WTC11 (cell line): ENCODE data around the gene SEC61A1. TPM values are rescaled to one million over a fixed set of nuclear protein-coding genes. Genes with fewer than 3 reads are reported as not detected.

Source experiments
- ATAC-seq: fragments of 200-7000 bp; cut with Tn5 transposase; 2 replicates; pipeline ENCODE4 v1.10.0; 2021; ENCODE audit warnings: mild to moderate bottlenecking, moderate library complexity
- CTCF ChIA-PET: fragments of 300-600 bp; sonication (Branson Sonifier 250); formaldehyde crosslinking; loops from one replicate; lab custom pipeline; 2021; ENCODE audit warnings: antibody characterized with exemption; lab: Charles Lee
- POLR2A ChIA-PET: fragments of 350-600 bp; sonication (Branson Sonifier 250); formaldehyde crosslinking; loops from one replicate; lab custom pipeline; 2021; ENCODE audit warnings: antibody characterized with exemption; lab: Charles Lee
- DNase-seq: peaks from one replicate; pipeline ENCODE4 v3.0.0; 2021; ENCODE audit warnings: low spot score
- H3K27ac Mint-ChIP-seq: 2 replicates; pipeline ENCODE4 v1.8.0; 2021; ENCODE audit warnings: mixed read lengths
- H3K27me3 Mint-ChIP-seq: 2 replicates; pipeline ENCODE4 v1.8.0; 2021; ENCODE audit warnings: low read depth, mild to moderate bottlenecking, moderate library complexity, mixed read lengths
- H3K36me3 Mint-ChIP-seq: 2 replicates; pipeline ENCODE4 v1.8.0; 2021; ENCODE audit warnings: mixed read lengths
- H3K4me1 Mint-ChIP-seq: 2 replicates; pipeline ENCODE4 v1.8.0; 2022; ENCODE audit warnings: mixed read lengths
- H3K4me3 Mint-ChIP-seq: 2 replicates; pipeline ENCODE4 v1.8.0; 2021; ENCODE audit warnings: mild to moderate bottlenecking, moderate library complexity, mixed read lengths
- H3K9me3 Mint-ChIP-seq: 2 replicates; pipeline ENCODE4 v1.8.0; 2021; ENCODE audit warnings: mixed read lengths
- FOXJ3 ChIP-seq: sonication (generic); formaldehyde crosslinking; IDR thresholded peaks from 2 replicates; pipeline ENCODE4 v1.9.0; 2021; ENCODE audit warnings: missing genetic modification reagents, mild to moderate bottlenecking, borderline replicate concordance
- NR2C2 ChIP-seq: sonication (generic); formaldehyde crosslinking; IDR thresholded peaks from 2 replicates; pipeline ENCODE4 v1.8.0; 2022; ENCODE audit warnings: mild to moderate bottlenecking, missing genetic modification reagents
- NR3C1 ChIP-seq: sonication (generic); formaldehyde crosslinking; conservative IDR thresholded peaks from 2 replicates; pipeline ENCODE4 v1.8.1; 2023; ENCODE audit warnings: low read depth, mild to moderate bottlenecking, missing genetic modification reagents
- TEAD4 ChIP-seq: sonication (generic); formaldehyde crosslinking; IDR thresholded peaks from 2 replicates; pipeline ENCODE4 v1.8.0; 2022; ENCODE audit warnings: mild to moderate bottlenecking, missing genetic modification reagents
- ZNF121 ChIP-seq: sonication (generic); formaldehyde crosslinking; IDR thresholded peaks from 2 replicates; pipeline ENCODE4 v1.8.0; 2023; ENCODE audit warnings: missing genetic modification reagents
- ZNF416 ChIP-seq: fragments of 250-450 bp; sonication (Bioruptor Pico); IDR thresholded peaks from 2 replicates; pipeline ENCODE4 v1.9.0; 2021; ENCODE audit warnings: mild to moderate bottlenecking, inconsistent platforms
- ZNF423 ChIP-seq: fragments of 250-450 bp; sonication (Bioruptor Pico); IDR thresholded peaks from 2 replicates; pipeline ENCODE4 v2.1.2; 2022; ENCODE audit warnings: mild to moderate bottlenecking, moderate library complexity
- total RNA-seq: library from RNA; stranded (reverse); gene quantifications from 3 replicates; pipeline ENCODE4 v1.2.3, GENCODE V29; 2021
- TF ChIP-seq, protein P1 (sequence below): sonication (generic); formaldehyde crosslinking; IDR thresholded peaks from 2 replicates; pipeline ENCODE4 v1.8.1; 2023; ENCODE audit warnings: mild to moderate bottlenecking, missing genetic modification reagents
- TF ChIP-seq, protein P2 (sequence below): sonication (generic); formaldehyde crosslinking; IDR thresholded peaks from 2 replicates; pipeline ENCODE4 v1.8.1; 2022; ENCODE audit warnings: mild to moderate bottlenecking, missing genetic modification reagents, moderate library complexity, borderline replicate concordance
- TF ChIP-seq, protein P3 (sequence below): fragments of 200-600 bp; IDR thresholded peaks from 2 replicates; pipeline ENCODE4 v1.8.0; 2022; ENCODE audit warnings: antibody characterized with exemption
- TF ChIP-seq, protein P4 (sequence below): sonication (generic); formaldehyde crosslinking; IDR thresholded peaks from 2 replicates; pipeline ENCODE4 v1.8.0; 2023; ENCODE audit warnings: mild to moderate bottlenecking, missing genetic modification reagents
- TF ChIP-seq, protein P5 (sequence below): sonication (generic); formaldehyde crosslinking; IDR thresholded peaks from 2 replicates; pipeline ENCODE4 v1.8.0; 2022; ENCODE audit warnings: mild to moderate bottlenecking, missing genetic modification reagents
- TF ChIP-seq, protein P6 (sequence below): sonication (generic); formaldehyde crosslinking; IDR thresholded peaks from 2 replicates; pipeline ENCODE4 v1.8.1; 2023; ENCODE audit warnings: mild to moderate bottlenecking, missing genetic modification reagents, borderline replicate concordance

SEC61A1 gene
- total RNA-seq, 1 experiment from 2014 or later, result 152 TPM

DNA sequence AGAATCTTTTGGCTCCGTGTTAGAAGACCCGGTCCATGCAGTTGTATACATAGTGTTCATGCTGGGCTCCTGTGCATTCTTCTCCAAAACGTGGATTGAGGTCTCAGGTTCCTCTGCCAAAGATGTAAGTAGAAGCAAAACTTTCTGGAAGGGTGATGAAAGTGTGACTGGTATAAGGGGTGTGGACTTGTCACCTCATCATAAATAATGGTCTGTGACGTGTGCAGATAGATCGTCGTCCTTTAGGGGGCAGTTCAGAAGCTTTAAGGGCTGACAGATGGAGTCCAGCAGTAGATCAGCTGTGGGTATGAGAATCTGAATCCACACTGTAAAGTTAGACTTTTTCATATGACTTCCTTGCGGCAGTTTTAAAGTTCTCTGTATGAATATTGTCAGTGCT is 15.3 kb downstream of the SEC61A1 start:
- no peak for TF ChIP-seq NR3C1 (CRISPR knock-in tag)
- no peak for TF ChIP-seq ZNF416 (CRISPR knock-in tag)
- TF ChIP-seq FOXJ3 (CRISPR knock-in tag), result no peak
- TF ChIP-seq TEAD4 (CRISPR knock-in tag), result no peak
- TF ChIP-seq, protein P1, sequence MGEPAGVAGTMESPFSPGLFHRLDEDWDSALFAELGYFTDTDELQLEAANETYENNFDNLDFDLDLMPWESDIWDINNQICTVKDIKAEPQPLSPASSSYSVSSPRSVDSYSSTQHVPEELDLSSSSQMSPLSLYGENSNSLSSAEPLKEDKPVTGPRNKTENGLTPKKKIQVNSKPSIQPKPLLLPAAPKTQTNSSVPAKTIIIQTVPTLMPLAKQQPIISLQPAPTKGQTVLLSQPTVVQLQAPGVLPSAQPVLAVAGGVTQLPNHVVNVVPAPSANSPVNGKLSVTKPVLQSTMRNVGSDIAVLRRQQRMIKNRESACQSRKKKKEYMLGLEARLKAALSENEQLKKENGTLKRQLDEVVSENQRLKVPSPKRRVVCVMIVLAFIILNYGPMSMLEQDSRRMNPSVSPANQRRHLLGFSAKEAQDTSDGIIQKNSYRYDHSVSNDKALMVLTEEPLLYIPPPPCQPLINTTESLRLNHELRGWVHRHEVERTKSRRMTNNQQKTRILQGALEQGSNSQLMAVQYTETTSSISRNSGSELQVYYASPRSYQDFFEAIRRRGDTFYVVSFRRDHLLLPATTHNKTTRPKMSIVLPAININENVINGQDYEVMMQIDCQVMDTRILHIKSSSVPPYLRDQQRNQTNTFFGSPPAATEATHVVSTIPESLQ (CRISPR knock-in tag), result no peak
- TF ChIP-seq, protein P2, sequence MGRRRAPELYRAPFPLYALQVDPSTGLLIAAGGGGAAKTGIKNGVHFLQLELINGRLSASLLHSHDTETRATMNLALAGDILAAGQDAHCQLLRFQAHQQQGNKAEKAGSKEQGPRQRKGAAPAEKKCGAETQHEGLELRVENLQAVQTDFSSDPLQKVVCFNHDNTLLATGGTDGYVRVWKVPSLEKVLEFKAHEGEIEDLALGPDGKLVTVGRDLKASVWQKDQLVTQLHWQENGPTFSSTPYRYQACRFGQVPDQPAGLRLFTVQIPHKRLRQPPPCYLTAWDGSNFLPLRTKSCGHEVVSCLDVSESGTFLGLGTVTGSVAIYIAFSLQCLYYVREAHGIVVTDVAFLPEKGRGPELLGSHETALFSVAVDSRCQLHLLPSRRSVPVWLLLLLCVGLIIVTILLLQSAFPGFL (CRISPR knock-in tag), result no peak
- CTCF ChIA-PET, result interaction anchor here (0.6 to 4.2 kb wide), 4 partner anchors 11 to 293 kb away, joined by 3 to 26 read pairs (median 6); no protein-coding TSS in a partner anchor

DNA sequence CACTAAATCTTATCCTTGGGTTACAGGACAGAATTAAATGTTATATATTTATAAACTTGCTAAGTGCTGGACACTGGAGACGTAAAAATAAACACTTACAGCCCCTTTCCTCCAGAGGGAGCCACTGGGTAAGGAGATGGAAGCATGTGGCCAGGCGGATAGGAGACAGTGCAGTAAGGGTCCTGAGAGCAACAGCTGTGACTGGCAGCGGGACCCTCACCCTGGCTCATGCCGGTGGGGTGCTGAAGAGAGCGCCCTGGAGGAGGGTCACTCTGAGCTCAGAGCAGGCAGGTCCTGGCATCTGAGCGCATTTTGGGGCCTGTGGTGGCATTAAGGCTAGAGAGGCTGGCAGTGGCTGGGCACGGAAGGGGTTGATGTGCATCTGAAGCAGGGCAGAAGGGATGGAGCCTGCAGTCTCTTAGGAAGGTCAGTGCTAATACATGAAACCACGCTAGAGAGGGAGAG is 16.0 kb downstream of the SEC61A1 start:
- ChIA-PET POLR2A (no interaction called here), CTCF (interaction anchor here (0.6 to 4.2 kb wide), 6 partner anchors 11 to 292 kb away, joined by 3 to 26 read pairs (median 4); no protein-coding TSS in a partner anchor)
- Mint-ChIP-seq H3K27ac (peak overlapping the region; percentile 78; the same call in 1 of the 2 replicates), H3K9me3 (no peaks in the 10 kb centered on the region), H3K36me3 (peaks cover 66% of the 10 kb centered on the region), H3K27me3 (no peaks in the 10 kb centered on the region), H3K4me1 (no peaks in the 10 kb centered on the region), H3K4me3 (no peak overlapping the region)
- 0 out of 2 replicates have a peak, but pooled peaks have one; percentile 12 for TF ChIP-seq ZNF121 (CRISPR knock-in tag)
- TF ChIP-seq, protein P3, sequence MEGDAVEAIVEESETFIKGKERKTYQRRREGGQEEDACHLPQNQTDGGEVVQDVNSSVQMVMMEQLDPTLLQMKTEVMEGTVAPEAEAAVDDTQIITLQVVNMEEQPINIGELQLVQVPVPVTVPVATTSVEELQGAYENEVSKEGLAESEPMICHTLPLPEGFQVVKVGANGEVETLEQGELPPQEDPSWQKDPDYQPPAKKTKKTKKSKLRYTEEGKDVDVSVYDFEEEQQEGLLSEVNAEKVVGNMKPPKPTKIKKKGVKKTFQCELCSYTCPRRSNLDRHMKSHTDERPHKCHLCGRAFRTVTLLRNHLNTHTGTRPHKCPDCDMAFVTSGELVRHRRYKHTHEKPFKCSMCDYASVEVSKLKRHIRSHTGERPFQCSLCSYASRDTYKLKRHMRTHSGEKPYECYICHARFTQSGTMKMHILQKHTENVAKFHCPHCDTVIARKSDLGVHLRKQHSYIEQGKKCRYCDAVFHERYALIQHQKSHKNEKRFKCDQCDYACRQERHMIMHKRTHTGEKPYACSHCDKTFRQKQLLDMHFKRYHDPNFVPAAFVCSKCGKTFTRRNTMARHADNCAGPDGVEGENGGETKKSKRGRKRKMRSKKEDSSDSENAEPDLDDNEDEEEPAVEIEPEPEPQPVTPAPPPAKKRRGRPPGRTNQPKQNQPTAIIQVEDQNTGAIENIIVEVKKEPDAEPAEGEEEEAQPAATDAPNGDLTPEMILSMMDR, result peak; percentile 41; the same call in 1 of the 2 replicates
- TF ChIP-seq, protein P4, sequence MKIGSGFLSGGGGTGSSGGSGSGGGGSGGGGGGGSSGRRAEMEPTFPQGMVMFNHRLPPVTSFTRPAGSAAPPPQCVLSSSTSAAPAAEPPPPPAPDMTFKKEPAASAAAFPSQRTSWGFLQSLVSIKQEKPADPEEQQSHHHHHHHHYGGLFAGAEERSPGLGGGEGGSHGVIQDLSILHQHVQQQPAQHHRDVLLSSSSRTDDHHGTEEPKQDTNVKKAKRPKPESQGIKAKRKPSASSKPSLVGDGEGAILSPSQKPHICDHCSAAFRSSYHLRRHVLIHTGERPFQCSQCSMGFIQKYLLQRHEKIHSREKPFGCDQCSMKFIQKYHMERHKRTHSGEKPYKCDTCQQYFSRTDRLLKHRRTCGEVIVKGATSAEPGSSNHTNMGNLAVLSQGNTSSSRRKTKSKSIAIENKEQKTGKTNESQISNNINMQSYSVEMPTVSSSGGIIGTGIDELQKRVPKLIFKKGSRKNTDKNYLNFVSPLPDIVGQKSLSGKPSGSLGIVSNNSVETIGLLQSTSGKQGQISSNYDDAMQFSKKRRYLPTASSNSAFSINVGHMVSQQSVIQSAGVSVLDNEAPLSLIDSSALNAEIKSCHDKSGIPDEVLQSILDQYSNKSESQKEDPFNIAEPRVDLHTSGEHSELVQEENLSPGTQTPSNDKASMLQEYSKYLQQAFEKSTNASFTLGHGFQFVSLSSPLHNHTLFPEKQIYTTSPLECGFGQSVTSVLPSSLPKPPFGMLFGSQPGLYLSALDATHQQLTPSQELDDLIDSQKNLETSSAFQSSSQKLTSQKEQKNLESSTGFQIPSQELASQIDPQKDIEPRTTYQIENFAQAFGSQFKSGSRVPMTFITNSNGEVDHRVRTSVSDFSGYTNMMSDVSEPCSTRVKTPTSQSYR, result no peak
- ATAC-seq, result peak; percentile 61
- peak; percentile 46 for DNase-seq

More for the DNA sequence above, 15.3 kb downstream of the SEC61A1 start:
- H3K9me3 Mint-ChIP-seq, result no peaks in the 10 kb centered on the region
- no peak overlapping the region for H3K4me3 Mint-ChIP-seq
- H3K36me3 Mint-ChIP-seq, result peaks cover 73% of the 10 kb centered on the region
- H3K4me1 Mint-ChIP-seq, result no peaks in the 10 kb centered on the region
- ATAC-seq (0 out of 2 replicates have a peak, but pooled peaks have one; percentile 9), DNase-seq (no peak)
- POLR2A ChIA-PET, result no interaction called here
- H3K27me3 Mint-ChIP-seq, result no peaks in the 10 kb centered on the region
- no peak overlapping the region for H3K27ac Mint-ChIP-seq

DNA sequence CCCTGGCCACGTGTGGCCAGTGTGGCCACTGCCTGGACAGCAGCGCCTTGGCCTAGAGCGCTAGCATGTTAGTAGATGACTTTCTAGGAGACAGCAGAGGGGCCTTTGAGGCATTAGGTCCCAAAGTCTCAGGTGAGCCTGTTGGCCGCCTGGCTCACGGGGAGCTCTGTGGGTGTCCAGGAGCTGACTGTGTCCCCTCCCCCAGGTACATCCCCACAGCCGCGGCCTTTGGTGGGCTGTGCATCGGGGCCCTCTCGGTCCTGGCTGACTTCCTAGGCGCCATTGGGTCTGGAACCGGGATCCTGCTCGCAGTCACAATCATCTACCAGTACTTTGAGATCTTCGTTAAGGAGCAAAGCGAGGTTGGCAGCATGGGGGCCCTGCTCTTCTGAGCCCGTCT is 17.0 kb downstream of the SEC61A1 start:
- TF ChIP-seq, protein P5, sequence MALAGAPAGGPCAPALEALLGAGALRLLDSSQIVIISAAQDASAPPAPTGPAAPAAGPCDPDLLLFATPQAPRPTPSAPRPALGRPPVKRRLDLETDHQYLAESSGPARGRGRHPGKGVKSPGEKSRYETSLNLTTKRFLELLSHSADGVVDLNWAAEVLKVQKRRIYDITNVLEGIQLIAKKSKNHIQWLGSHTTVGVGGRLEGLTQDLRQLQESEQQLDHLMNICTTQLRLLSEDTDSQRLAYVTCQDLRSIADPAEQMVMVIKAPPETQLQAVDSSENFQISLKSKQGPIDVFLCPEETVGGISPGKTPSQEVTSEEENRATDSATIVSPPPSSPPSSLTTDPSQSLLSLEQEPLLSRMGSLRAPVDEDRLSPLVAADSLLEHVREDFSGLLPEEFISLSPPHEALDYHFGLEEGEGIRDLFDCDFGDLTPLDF (CRISPR knock-in tag), result no peak
- TF ChIP-seq, protein P3, result no peak
- TF ChIP-seq, protein P6, sequence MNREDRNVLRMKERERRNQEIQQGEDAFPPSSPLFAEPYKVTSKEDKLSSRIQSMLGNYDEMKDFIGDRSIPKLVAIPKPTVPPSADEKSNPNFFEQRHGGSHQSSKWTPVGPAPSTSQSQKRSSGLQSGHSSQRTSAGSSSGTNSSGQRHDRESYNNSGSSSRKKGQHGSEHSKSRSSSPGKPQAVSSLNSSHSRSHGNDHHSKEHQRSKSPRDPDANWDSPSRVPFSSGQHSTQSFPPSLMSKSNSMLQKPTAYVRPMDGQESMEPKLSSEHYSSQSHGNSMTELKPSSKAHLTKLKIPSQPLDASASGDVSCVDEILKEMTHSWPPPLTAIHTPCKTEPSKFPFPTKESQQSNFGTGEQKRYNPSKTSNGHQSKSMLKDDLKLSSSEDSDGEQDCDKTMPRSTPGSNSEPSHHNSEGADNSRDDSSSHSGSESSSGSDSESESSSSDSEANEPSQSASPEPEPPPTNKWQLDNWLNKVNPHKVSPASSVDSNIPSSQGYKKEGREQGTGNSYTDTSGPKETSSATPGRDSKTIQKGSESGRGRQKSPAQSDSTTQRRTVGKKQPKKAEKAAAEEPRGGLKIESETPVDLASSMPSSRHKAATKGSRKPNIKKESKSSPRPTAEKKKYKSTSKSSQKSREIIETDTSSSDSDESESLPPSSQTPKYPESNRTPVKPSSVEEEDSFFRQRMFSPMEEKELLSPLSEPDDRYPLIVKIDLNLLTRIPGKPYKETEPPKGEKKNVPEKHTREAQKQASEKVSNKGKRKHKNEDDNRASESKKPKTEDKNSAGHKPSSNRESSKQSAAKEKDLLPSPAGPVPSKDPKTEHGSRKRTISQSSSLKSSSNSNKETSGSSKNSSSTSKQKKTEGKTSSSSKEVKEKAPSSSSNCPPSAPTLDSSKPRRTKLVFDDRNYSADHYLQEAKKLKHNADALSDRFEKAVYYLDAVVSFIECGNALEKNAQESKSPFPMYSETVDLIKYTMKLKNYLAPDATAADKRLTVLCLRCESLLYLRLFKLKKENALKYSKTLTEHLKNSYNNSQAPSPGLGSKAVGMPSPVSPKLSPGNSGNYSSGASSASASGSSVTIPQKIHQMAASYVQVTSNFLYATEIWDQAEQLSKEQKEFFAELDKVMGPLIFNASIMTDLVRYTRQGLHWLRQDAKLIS (CRISPR knock-in tag), result no peak
- TF ChIP-seq FOXJ3 (CRISPR knock-in tag) (no peak), ZNF423 (CRISPR knock-in tag) (no peak), NR2C2 (CRISPR knock-in tag) (no peak)
- Mint-ChIP-seq H3K4me3 (no peak overlapping the region), H3K4me1 (no peaks in the 10 kb centered on the region), H3K27me3 (no peaks in the 10 kb centered on the region), H3K9me3 (no peaks in the 10 kb centered on the region), H3K36me3 (peaks cover 56% of the 10 kb centered on the region), H3K27ac (no peak overlapping the region)
- no peak for ATAC-seq
- DNase-seq, result no peak
- ChIA-PET CTCF (interaction anchor here (1.2 to 4.2 kb wide), 2 partner anchors 15 to 64 kb away, joined by 4 to 26 read pairs; no protein-coding TSS in a partner anchor), POLR2A (no interaction called here)
